Ecto neural progenitor cell (in vitro differentiated cells): ENCODE data around the gene SMIM32.

Source experiments
- DNase-seq: peaks from one replicate; pipeline ENCODE4 v3.0.0-alpha.2; 2018; ENCODE audit warnings: low spot score

SMIM32 gene

DNA sequence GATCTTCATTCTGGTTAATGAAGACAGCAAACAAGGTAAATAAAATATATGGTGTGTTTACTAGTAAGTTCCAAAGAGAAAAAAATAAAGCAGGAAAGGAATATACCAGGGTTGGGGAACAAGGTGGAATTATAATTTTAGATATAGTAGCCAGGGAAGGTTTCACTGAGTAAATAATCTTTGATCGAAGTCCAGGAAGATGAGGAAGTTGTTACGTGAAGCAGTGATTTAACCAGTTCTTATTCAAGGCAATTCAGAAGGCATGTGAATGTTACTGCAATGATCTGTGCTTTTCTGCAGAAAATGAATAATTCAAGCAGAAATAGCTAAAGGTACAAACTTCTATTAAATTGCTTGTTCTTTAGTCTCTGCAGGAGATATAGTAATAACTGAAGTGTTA lies 6.2 kb downstream of the SMIM32 start:
- DNase-seq = no peak

DNA sequence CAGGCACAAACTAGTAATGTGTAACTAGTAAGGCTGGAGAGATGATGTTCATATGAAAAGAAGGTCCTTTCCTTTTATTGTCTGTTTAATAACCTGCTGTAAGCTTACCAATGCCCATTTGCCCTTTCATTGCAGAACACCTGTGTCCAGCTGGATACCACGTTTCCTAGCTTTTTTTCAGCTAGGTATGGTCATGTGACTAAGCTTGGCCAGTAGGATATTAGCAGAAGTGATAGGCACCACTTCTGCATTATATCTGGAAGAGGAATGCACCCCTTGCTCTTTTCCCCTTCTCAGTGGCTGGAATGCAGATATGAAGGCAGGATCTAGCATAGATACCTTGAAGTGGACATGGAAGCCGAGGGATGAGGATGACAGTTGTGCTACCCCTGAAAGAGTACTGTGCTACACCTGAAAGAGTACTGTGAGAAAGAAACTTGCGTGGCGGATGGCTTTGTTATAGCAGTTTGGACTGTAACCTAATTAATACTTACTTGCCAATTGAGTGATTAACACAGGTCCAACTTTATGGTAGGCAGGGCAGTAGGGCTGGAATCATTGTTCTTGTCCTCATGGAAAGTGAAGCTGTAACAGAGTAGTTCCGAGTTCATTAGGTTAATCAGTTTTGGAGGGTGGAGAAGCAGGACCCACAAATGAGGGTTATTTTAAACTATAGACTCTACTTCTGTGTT lies 6.8 kb downstream of the SMIM32 start:
- no peak for DNase-seq

DNA sequence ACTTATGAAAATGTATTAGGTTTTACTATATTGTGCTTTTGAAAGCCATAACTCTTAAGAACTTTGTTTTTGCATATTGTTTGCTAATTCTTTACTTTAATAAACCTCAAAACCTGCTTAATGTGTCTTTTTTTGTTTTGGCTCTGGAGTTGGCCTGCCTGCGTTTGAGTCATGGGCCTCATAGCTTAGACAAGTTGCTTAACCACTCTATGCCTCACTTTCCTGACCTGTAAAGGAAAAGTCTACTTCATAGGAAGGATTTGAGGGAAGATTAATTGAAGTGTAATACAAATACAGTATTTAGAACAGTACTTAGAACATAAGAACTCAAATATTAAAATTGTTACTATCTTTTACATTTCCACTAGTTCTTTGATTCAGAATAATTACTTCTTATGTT lies 10.3 kb downstream of the SMIM32 start:
- DNase-seq = no peak

DNA sequence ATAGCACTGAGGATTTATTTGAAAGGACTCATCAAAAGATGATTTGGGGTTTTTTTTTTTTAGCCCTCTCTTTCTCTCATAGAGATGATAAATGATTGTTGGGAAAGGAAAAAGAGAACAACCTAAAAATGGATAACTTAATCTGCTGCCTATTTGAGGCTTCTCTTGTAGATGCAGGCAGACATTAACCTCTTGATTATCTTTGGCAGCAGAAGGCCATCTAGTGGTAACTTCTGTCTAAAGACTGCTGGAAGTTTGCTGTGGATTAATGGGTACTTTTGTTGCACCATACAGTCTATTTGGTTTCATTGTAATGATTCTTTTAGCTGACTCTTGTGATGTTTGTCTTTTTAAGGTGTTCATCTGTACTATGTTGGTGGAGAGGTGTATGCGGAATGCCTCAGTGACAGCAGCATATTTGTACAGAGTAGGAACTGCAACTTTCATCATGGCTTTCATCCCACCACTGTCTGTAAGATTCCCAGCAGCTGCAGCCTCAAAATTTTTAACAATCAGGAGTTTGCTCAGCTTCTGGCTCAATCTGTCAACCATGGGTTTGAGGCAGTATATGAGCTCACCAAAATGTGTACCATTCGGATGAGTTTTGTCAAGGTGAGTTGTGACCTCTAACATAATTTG lies 18.8 kb downstream of the SMIM32 start:
- no peak for DNase-seq

DNA sequence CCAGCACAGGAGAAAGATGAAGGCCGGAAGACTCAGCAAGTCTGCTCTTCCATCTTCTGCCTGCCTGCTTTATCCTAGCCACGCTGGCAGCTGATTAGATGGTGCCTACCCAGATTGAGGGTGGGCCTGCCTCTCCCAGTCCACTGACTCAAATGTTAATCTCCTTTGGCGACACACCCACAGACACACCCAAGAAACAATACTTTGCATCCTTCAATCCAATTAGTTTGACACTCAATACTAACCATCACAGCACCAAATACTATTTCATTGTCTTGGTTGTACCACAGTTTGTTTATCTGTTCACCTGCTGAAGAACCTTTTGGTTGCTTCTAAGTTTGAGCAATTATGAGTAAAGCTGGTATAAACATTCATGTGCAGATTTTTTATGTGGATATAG lies 23.7 kb downstream of the SMIM32 start:
- DNase-seq = no peak

DNA sequence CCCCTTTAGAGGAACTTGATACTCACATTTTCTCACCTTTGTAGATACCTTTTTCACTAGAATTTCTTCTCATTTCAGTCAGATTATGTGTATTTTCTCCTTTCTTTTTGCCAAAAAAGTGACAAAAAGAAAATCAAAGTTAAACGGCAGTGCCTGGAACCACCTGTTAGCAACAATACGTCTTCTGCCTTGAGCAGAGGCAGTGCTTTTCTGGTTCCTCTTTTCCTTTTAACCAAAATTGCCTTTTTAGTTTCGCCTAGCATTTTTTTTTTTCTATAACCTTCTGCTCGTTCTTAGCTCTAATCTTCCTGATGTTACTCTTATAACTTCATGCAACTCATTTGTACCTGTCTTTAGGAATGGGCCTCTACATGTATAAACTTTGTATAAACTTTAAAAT lies 26.1 kb downstream of the SMIM32 start:
- no peak for DNase-seq

DNA sequence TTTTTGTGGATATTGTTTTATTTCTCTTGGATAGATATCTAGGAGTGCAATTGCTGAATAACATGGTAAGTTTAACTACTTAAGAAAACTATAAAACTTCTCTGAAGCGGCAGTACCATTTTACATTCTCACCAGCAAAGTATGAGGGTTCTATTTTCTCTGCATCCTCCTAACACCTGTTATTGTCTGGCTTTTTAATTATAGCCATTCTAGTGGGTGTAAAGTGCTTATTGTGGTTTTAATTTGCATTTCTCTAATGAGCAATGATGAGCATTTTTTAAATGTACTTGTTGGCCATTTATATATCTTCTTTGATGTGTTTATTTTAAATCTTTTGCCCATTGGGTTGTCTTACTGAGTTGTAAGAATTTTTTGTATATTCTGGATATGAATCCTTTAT lies 28.7 kb downstream of the SMIM32 start:
- DNase-seq = no peak

DNA sequence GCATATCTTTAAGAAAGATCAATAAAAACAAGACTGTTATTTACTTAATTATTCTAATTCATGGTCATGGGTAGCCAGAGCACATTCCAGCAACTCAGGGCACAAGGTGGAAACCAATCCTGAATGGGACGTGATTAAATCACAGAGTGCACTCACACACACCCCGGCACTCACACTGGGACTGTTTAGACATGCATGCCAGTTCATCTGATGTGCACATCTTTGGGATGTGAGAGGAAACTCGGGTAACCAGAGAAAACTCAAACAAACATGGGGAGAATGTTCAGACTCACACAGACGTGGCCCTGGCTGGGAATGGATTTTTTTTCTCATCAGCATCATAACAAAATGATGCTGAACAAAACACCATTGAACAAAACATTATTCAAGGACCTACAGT lies 31.0 kb downstream of the SMIM32 start:
- no peak for DNase-seq

DNA sequence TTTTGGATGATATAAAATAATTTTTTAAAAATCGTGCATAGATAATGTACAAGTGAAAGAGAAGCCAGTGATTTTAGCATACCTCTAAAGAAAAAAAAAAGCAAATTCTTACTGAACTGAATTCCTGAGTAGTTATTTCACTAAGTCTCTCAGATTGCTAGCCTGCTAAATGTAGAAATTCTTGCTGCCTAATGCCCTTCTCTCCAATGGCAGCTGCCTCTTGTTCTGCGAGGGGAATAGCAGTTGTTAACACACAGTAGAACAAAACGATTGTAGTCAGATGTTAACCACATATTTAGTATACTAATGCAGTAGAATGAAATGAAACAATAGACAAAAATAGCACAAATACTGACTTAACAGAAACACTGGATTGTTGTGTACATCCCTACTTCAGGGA lies 33.5 kb downstream of the SMIM32 start:
- DNase-seq = no peak

DNA sequence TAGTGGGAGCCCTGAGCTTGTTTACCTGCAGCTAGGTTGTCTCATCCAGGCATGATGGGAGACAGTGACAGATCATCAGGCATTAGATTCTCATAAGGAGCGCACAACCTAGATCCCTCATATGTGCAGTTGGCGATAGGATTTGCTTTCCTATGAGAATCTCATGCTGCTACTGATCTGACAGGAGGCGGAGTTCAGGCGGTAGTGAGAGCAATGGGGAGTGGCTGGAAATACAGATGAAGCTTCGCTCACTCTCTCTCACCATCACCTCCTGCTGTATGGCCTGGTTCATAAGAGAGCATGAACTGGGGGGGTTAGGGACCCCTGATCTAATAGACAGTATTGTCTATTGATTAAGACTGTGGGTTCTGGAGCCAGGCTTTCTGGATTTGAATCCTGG lies 35.4 kb downstream of the SMIM32 start:
- DNase-seq = no peak

DNA sequence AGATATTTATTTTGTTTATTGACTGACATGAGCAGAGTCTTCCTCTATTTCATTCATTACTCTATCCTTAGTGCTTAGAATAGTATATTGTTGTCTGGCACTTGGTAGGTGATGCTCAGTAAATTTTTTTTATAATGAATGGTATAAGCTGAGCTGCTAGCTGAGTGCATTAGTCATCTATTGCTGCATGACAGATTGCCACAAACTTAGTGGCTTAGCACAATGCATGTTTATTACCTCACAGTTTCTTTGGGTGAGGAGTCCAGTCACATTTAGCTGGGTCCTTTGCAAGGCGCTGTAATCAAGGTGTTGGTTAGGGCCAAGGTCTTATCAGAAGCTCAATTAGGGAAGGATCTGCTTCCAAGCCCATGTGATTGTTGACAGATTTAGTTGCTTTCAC lies 37.2 kb downstream of the SMIM32 start:
- DNase-seq = no peak

DNA sequence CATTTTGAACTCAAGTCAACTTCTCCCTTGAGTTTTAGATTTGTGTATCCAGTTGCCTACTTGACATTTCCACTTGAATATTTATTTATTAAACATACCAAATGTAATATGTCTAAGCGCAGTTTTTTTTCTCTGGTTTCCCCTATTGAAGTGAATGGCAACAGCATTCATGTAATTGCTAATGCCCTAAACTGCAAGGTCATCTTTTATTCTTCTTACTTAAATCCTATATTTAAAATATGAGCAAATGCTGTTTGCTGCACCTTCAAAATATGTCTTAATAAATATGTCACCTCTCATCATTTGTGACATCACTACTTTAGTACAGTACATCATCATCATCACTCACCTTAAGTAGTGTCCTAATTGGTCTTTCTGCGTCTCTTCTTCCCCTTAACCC lies 37.9 kb downstream of the SMIM32 start:
- DNase-seq = no peak

DNA sequence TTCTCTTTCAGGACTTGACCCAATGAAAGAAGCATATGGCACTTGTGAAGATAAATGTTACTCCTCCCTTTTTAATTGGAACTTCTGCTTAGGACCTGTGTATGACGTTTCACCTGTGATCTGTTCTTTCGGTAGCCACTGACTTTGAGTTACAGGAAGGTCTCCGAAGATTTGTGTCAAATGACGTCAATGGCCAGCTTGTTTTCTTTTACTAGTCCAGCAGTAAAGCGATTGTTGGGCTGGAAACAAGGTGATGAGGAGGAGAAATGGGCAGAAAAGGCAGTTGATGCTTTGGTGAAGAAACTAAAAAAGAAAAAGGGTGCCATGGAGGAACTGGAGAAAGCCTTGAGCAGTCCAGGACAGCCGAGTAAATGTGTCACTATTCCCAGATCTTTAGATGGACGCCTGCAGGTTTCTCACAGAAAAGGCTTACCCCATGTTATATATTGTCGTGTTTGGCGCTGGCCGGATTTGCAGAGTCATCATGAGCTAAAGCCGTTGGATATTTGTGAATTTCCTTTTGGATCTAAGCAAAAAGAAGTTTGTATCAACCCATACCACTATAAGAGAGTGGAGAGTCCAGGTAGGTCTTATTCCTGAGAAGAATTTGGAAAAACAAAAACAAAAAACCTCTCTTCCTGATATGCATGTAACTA lies 39.3 kb downstream of the SMIM32 start:
- no peak for DNase-seq

DNA sequence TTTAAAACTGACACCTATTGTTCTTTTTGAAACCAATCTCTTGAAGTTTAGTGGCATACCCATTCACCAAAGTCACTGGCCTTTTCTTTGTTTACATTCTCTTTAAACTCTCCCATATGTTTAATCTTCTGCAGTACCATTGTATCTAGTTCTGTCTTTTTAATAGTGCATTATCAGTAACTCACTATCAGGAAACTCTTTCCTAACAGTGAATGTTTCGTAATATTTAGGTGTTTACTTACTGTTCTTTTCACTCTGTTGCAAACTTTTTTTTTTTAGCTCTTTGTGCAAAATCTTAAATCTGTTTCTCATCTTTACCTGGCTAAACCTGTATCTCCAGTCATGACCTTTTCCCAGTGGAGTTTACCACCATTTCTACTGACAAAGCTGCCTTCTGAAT lies 43.1 kb downstream of the SMIM32 start:
- no peak for DNase-seq

DNA sequence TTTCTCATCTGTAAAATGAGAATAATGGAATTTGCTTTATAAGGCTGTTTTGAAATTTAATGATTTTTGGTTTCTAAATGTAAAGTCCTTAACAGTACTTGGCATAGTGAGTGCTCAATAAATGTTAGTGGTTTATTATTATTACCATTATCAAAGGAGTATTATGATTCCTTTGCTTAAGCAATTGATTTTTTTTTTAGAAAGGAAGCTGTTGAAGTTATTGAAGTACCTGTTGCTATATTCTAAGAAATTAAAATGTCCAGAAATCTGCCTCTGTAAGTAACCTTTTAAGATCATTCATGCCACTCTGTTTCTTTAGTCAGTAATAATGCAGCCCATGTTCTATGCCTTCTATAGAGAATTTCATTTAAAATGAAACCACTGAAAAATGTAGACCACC lies 45.3 kb downstream of the SMIM32 start:
- DNase-seq = no peak

DNA sequence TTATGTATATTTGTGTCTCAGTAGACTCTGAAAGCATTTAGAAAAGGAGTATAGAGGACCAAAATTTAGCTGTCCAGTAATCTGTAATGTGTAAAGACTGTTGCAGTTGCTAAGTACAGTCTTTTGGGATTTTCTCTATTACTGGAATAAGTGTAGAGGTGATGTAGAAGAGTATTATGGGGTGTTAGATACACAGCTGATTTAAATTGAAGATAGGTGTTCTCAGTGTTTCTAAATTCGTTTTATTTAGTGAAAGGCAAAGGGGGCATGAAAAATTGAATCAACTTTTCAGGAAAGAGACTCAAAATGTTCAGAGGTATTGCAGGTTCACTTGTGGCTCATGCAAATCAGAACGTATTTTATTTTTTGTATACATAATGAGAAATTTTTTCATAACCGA lies 46.8 kb downstream of the SMIM32 start:
- DNase-seq = no peak

DNA sequence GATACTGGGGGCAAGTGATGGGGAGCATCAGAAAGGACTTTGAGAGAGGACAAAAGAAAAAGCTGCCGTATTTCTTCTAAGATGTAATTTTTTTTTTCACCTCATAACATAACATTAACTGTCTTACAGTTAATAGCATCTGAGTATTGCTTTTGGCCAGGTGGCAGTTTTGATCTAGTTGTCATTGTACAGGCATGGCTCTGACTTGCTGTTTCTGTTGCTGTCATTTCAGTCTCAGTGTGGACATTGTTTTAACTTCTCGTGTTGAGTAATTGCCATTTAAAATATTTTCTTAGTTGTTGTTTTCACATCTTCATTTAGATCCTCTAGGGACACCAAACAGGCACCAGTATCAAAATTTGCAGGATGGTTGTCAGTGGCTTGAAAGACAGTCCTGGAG lies 47.9 kb downstream of the SMIM32 start:
- no peak for DNase-seq

DNA sequence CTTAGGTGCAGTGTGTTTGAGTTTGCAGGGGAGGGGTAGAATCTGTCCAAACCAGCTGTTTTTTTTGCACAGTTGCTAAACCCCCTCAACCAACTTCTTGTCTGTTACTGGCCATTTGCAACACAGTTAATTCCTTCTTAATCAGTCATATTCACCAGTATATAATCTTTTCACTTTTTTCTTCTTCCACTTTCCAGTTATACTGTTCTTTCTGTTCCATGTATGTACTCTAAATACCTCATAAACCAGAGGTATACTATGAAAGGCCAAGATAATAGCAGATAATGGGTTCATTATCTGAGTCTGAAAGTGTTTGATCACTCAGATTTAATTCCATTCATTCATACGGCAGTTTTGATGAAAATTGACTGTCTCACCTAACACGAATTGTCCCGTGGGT lies 49.2 kb downstream of the SMIM32 start:
- DNase-seq = no peak

DNA sequence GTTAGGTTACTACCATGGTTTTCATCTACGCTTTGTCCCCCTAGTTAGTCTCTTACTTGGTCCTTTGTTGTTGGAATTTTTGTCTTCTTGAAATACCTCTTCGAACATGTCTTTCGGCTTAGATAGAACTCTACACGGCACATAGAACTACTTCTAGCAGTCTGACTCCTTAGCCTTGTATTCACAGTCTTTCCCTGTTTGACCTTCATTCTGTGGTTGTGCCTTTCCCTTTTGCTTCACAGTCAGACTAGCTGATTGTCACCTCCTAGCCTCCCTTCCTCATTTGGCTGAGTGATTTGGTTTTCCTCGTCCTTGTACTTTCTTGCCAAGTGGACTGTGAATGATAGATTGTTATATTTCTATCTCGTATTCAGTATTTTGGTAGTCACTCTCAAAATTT lies 49.6 kb downstream of the SMIM32 start:
- DNase-seq = no peak

DNA sequence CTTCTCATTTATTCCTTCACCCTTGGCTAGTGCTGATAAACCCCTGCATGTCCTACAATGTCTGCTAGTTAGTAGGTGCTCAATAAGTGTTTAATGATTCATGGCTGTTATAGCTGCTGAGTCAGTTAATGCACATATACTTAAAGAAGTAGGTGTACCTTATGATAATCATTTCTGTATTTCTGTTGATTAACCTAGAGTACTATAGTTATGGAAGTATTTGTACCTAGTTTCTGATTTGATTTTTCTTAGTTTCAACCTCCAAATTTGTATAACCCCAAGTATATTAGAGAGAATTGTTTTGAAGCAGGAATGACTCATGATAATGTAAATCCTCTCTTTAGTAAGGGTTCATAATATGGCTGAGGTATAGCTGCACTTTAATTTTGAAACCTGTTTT lies 51.4 kb downstream of the SMIM32 start:
- DNase-seq = no peak
